GM12874 (cell line): ENCODE results near the gene DEPDC4.

ENCODE experiments used
- CTCF ChIP-seq: IDR thresholded peaks from 2 replicates; pipeline ENCODE4 v1.5.1; 2011; ENCODE audit warnings: low read depth, mild to moderate bottlenecking, control low read depth, low read length, moderate library complexity; ENCODE audit not compliant: insufficient read depth

DEPDC4 gene

GRCh38 chr12:100249941-100250340 is 16.9 kb downstream of the DEPDC4 start:
- TF ChIP-seq CTCF = no peak

- no peak for TF ChIP-seq CTCF
These were observed 18.0 kb downstream of the DEPDC4 start for GRCh38 chr12:100248886-100249285.

- TF ChIP-seq CTCF = no peak
These were observed 19.1 kb downstream of the DEPDC4 start for GRCh38 chr12:100247765-100248164.

- no peak for TF ChIP-seq CTCF
These were observed 23.7 kb downstream of the DEPDC4 start for GRCh38 chr12:100243137-100243536.

GRCh38 chr12:100239589-100239988 is 27.3 kb downstream of the DEPDC4 start:
- TF ChIP-seq CTCF = no peak

- TF ChIP-seq CTCF = no peak
These were observed 28.1 kb downstream of the DEPDC4 start for GRCh38 chr12:100238801-100239200.

- peak; percentile 53 for TF ChIP-seq CTCF
These were observed 32.1 kb downstream of the DEPDC4 start for GRCh38 chr12:100234591-100235304.
